HG02763 (cell line): ENCODE measurements around the gene ZBED3.
"Not testable (repeated sequence)": the region's sequence is repeated elsewhere in the genome, so short reads cannot be mapped to it uniquely, and the experiment has no call there.

Experiments
- ATAC-seq: cut with Tn5 transposase; IDR thresholded peaks from one replicate; pipeline ENCODE4 v1.9.1; 2021; ENCODE audit warnings: mild to moderate bottlenecking, moderate library complexity; ENCODE audit not compliant: unreplicated experiment

Gene ZBED3

GRCh38 chr5:77080479-77080878, 6.6 kb downstream of the ZBED3 start:
- ATAC-seq: not testable (repeated sequence)

- ATAC-seq: no peak
Measured at GRCh38 chr5:77077829-77078176, 9.3 kb downstream of the ZBED3 start.

GRCh38 chr5:77076961-77077828, 9.9 kb downstream of the ZBED3 start:
- ATAC-seq: peak; percentile 85

GRCh38 chr5:77074745-77075144, 12.3 kb downstream of the ZBED3 start:
- no peak for ATAC-seq

- no peak for ATAC-seq
Measured at GRCh38 chr5:77073667-77074066, 13.4 kb downstream of the ZBED3 start.

- ATAC-seq: no peak
Measured at GRCh38 chr5:77066823-77067442, 20.2 kb downstream of the ZBED3 start.

- no peak for ATAC-seq
Measured at GRCh38 chr5:77066184-77066583, 20.9 kb downstream of the ZBED3 start.

- ATAC-seq: no peak
Measured at GRCh38 chr5:77065256-77065655, 21.8 kb downstream of the ZBED3 start.

GRCh38 chr5:77064040-77064439, 23.0 kb downstream of the ZBED3 start:
- ATAC-seq: no peak

- ATAC-seq: no peak
Measured at GRCh38 chr5:77046416-77047073, 40.5 kb downstream of the ZBED3 start.

GRCh38 chr5:77035950-77036349, 51.1 kb downstream of the ZBED3 start:
- no peak for ATAC-seq

GRCh38 chr5:77033338-77033737, 53.7 kb downstream of the ZBED3 start:
- no peak for ATAC-seq

GRCh38 chr5:77032635-77033034, 54.5 kb downstream of the ZBED3 start:
- no peak for ATAC-seq

- no peak for ATAC-seq
Measured at GRCh38 chr5:77031891-77032290, 55.2 kb downstream of the ZBED3 start.

GRCh38 chr5:77030097-77031071, 56.7 kb downstream of the ZBED3 start, which contains the start of gene AGGF1:
AGGF1 (plus strand) TSS chr5:77030404; CDS start chr5:77030767, 363 bp downstream.
- peak; percentile 98 for ATAC-seq

GRCh38 chr5:77029376-77029885, 57.7 kb downstream of the ZBED3 start:
- ATAC-seq: no peak

GRCh38 chr5:77028631-77029375, 58.3 kb downstream of the ZBED3 start:
- no peak for ATAC-seq

- ATAC-seq: no peak
Measured at GRCh38 chr5:77024490-77024889, 62.6 kb downstream of the ZBED3 start.

- ATAC-seq: no peak
Measured at GRCh38 chr5:77022511-77023417, 64.3 kb downstream of the ZBED3 start.
